Keratinocyte (primary cell): Measurements from ENCODE around the gene TOLLIP.
"Not testable (repeated sequence)": the region's sequence is repeated elsewhere in the genome, so short reads cannot be mapped to it uniquely, and the experiment has no call there.

ENCODE experiments used
- EZH2 ChIP-seq: IDR thresholded peaks from one replicate; pipeline ENCODE4 v1.6.1; 2012; ENCODE audit warnings: inconsistent platforms, mild to moderate bottlenecking, low read length, moderate library complexity
- TF ChIP-seq, protein P1 (sequence below), 3 experiments: IDR thresholded peaks in 1 of 3; conservative IDR thresholded peaks in 1 of 3; optimal IDR thresholded peaks in 1 of 3; 2 replicates in 2 of 3; 3 replicates in 1 of 3; pipeline versions ENCODE3 to v1.5.1; 2011; ENCODE audit warnings: low read length in 3 of 3, mild to moderate bottlenecking in 3 of 3, moderate library complexity in 2 of 3, control low read depth in 1 of 3, inconsistent platforms in 1 of 3; ENCODE audit not compliant: insufficient read depth in 2 of 3; ENCODE audit errors: extremely low read depth in 1 of 3

DNA sequence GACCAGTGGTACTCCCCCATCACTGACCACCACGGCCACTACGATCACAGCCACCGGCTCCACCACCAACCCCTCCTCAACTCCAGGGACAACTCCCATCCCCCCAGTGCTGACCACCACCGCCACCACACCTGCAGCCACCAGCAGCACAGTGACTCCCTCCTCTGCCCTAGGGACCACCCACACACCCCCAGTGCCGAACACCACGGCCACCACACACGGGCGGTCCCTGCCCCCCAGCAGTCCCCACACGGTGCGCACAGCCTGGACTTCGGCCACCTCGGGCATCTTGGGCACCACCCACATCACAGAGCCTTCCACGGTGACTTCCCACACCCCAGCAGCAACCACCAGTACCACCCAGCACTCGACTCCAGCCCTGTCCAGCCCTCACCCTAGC lies 62.4 kb downstream of the TOLLIP start:
- TF ChIP-seq, protein P1, sequence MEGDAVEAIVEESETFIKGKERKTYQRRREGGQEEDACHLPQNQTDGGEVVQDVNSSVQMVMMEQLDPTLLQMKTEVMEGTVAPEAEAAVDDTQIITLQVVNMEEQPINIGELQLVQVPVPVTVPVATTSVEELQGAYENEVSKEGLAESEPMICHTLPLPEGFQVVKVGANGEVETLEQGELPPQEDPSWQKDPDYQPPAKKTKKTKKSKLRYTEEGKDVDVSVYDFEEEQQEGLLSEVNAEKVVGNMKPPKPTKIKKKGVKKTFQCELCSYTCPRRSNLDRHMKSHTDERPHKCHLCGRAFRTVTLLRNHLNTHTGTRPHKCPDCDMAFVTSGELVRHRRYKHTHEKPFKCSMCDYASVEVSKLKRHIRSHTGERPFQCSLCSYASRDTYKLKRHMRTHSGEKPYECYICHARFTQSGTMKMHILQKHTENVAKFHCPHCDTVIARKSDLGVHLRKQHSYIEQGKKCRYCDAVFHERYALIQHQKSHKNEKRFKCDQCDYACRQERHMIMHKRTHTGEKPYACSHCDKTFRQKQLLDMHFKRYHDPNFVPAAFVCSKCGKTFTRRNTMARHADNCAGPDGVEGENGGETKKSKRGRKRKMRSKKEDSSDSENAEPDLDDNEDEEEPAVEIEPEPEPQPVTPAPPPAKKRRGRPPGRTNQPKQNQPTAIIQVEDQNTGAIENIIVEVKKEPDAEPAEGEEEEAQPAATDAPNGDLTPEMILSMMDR (optimal IDR thresholded peaks at IDR 0.05 in 1 of 3, IDR thresholded peaks at IDR 0.05 in 1 of 3, conservative IDR thresholded peaks at IDR 0.05 in 1 of 3; ENCODE audit: extremely low read depth in 1 of 3, insufficient read depth in 2 of 3, low read length in 3 of 3) = not testable (repeated sequence)
- not testable (repeated sequence) for TF ChIP-seq EZH2
